Testis (tissue), 3 donors: Measurements from ENCODE around the gene CCM2L. TPM values are rescaled to one million over a fixed set of nuclear protein-coding genes. Genes with fewer than 3 reads are reported as not detected.

Source experiments
- DNase-seq: peaks from one replicate; pipeline ENCODE4 v3.0.0-alpha.2; 2019
- H3K27ac ChIP-seq, 2 donors: fragments of 200-600 bp; sonication (generic); one replicate each; pipeline ENCODE4 v1.5.1; 2019
- H3K27me3 ChIP-seq: fragments of 200-600 bp; sonication (generic); one replicate; pipeline ENCODE4 v1.5.1; 2019
- H3K36me3 ChIP-seq: fragments of 200-600 bp; sonication (generic); one replicate; pipeline ENCODE4 v1.5.1; 2017; ENCODE audit warnings: low read depth; ENCODE audit errors: missing control alignments
- H3K4me1 ChIP-seq: fragments of 200-600 bp; sonication (generic); one replicate; pipeline ENCODE4 v1.5.1; 2019
- H3K4me3 ChIP-seq, 2 donors: fragments of 200-600 bp; sonication (generic); one replicate each; pipeline ENCODE4 v1.5.1; 2017 to 2019
- H3K9me3 ChIP-seq: fragments of 200-600 bp; sonication (generic); one replicate; pipeline ENCODE4 v1.5.1; 2017
- CTCF ChIP-seq, 3 experiments: fragments of 450-650 bp in 2 of 3; fragments of 200-600 bp in 1 of 3; sonication (generic) in 1 of 3; IDR thresholded peaks; one replicate each; pipeline ENCODE4 v1.5.1; 2016 to 2019; ENCODE audit warnings: antibody characterized with exemption in 3 of 3, mild to moderate bottlenecking in 2 of 3, moderate library complexity in 1 of 3
- POLR2A ChIP-seq: fragments of 450-650 bp; IDR thresholded peaks from one replicate; pipeline ENCODE4 v1.6.1; 2017; ENCODE audit warnings: antibody characterized with exemption, mild to moderate bottlenecking, moderate library complexity
- WGBS, 2 donors: methylation state at CpG; one replicate each; pipeline ENCODE4 v1.1.5; 2018; 5-methylcytosine and 5-hydroxymethylcytosine counted together
- intact Hi-C: fragments of 100-400 bp; cut with DNase I; formaldehyde crosslinking; loops from one replicate; pipeline ENCODE4 v1.15.1; 2023; ENCODE audit warnings: low total_unique reads
- polyA plus RNA-seq: library from polyadenylated mRNA; stranded (reverse); fragments of 350-450 nt; fragmentation: Illumina TruSeq; extraction: RNeasy Lipid Tissue Mini Kit (QIAGEN cat#74804); gene quantifications from one replicate; pipeline ENCODE4 v1.2.3, GENCODE V29; 2014; ENCODE audit warnings: low read depth, low replicate concordance; ENCODE audit not compliant: insufficient read depth
- total RNA-seq, 2 donors: library from RNA; depleted of rRNA; stranded (reverse); fragments of >200 nt; gene quantifications; one replicate each; pipeline ENCODE4 v1.2.3, GENCODE V29; 2016

Gene CCM2L
- total and polyA plus RNA-seq, 3 donors from 2014 or later: 2.7 to 3.5 (median 3.0) TPM

GRCh38 chr20:32009564-32009963, 674 bp upstream of the CCM2L start:
- H3K9me3 ChIP-seq: no peaks in the 10 kb centered on the region
- H3K27me3 ChIP-seq: no peaks in the 10 kb centered on the region
- 82 to 91% methylated on average over 7 of the region's 7 CpGs for WGBS, 2 donors
- H3K4me3 ChIP-seq: no peak overlapping the region
- no peaks in the 10 kb centered on the region for H3K4me1 ChIP-seq
- intact Hi-C loops: no loop called here
- DNase-seq: no peak
- TF ChIP-seq POLR2A: no peak
- H3K36me3 ChIP-seq: no peaks in the 10 kb centered on the region
- H3K27ac ChIP-seq: no peak overlapping the region

GRCh38 chr20:32010666-32011065, 428 bp downstream of the CCM2L start:
- H3K4me1 ChIP-seq: no peaks in the 10 kb centered on the region
- intact Hi-C loops: no loop called here
- no peak overlapping the region for H3K4me3 ChIP-seq
- no peaks in the 10 kb centered on the region for H3K9me3 ChIP-seq
- no peak overlapping the region for H3K27ac ChIP-seq
- DNase-seq: no peak
- H3K27me3 ChIP-seq: no peaks in the 10 kb centered on the region
- H3K36me3 ChIP-seq: no peaks in the 10 kb centered on the region
- 57 to 61% methylated on average over 8 of the region's 8 CpGs for WGBS, 2 donors
- TF ChIP-seq CTCF (IDR thresholded peaks at IDR 0.05): no peak
- TF ChIP-seq POLR2A: no peak

GRCh38 chr20:32012159-32012688, 2.0 kb downstream of the CCM2L start:
- TF ChIP-seq POLR2A: no peak
- no peak for TF ChIP-seq CTCF (IDR thresholded peaks at IDR 0.05)
- Histone ChIP-seq H3K36me3 (no peaks in the 10 kb centered on the region), H3K27me3 (no peaks in the 10 kb centered on the region), H3K4me1 (no peaks in the 10 kb centered on the region), H3K4me3 (no peak overlapping the region), H3K9me3 (no peaks in the 10 kb centered on the region), H3K27ac (no peak overlapping the region)
- intact Hi-C loops: no loop called here
- 86 to 89% methylated on average over 5 of the region's 5 CpGs for WGBS, 2 donors
- no peak for DNase-seq

- Histone ChIP-seq H3K27ac (no peak overlapping the region), H3K36me3 (no peaks in the 10 kb centered on the region), H3K4me1 (no peaks in the 10 kb centered on the region), H3K9me3 (no peaks in the 10 kb centered on the region), H3K4me3 (no peak overlapping the region), H3K27me3 (no peaks in the 10 kb centered on the region)
- intact Hi-C loops: no loop called here
- WGBS, 2 donors: 76 to 83% methylated on average over 7 of the region's 7 CpGs
- TF ChIP-seq CTCF (IDR thresholded peaks at IDR 0.05) (no peak), POLR2A (no peak)
- no peak for DNase-seq
These were observed 3.1 kb downstream of the CCM2L start for GRCh38 chr20:32013326-32013725.

- no peak for DNase-seq
- no peak overlapping the region for H3K27ac ChIP-seq
- intact Hi-C loops: no loop called here
- H3K9me3 ChIP-seq: no peaks in the 10 kb centered on the region
- no peak overlapping the region for H3K4me3 ChIP-seq
- no peaks in the 10 kb centered on the region for H3K4me1 ChIP-seq
- no peaks in the 10 kb centered on the region for H3K36me3 ChIP-seq
- no peak for TF ChIP-seq POLR2A
- TF ChIP-seq CTCF (IDR thresholded peaks at IDR 0.05): no peak
- WGBS, 2 donors: 7 to 11% methylated on average over 14 to 28 of the region's 35 CpGs
- no peaks in the 10 kb centered on the region for H3K27me3 ChIP-seq
These were observed 7.5 kb downstream of the CCM2L start for GRCh38 chr20:32017711-32018251.
